ENCODE results near the gene MOK. TPM values are rescaled to one million over a fixed set of nuclear protein-coding genes. Genes with fewer than 3 reads are reported as not detected.
"Not testable (repeated sequence)": the region's sequence is repeated elsewhere in the genome, so short reads cannot be mapped to it uniquely, and the experiment has no call there.

Gene MOK
- total RNA-seq, 4 donors from 2014 or later: 1.3 to 2.8 (median 2.3) TPM

GRCh38 chr14:102303664-102304063 lies 1.3 kb downstream of the MOK start:
- in situ Hi-C loops (cut with MboI; ENCODE audit: low sequenced_read_pairs in 4 of 4): loop anchor here in 1 of 4 donors (25.0 kb wide), 3 partner anchors 166 to 541 kb away; partner anchors contain the start of genes ANKRD9, PPP2R5C and WDR20
- DNase-seq (no peak), ATAC-seq (no peak)
- H3K4me3 ChIP-seq: no peak overlapping the region
- H3K4me1 ChIP-seq: peaks cover 5 to 8% of the 10 kb centered on the region in 2 donors
- H3K36me3 ChIP-seq: no peaks in the 10 kb centered on the region
- H3K9me3 ChIP-seq: no peaks in the 10 kb centered on the region
- no peak overlapping the region for H3K27ac ChIP-seq
- no peaks in the 10 kb centered on the region for H3K27me3 ChIP-seq
- TF ChIP-seq CTCF (IDR thresholded peaks at IDR 0.05 in 4 of 5, conservative IDR thresholded peaks at IDR 0.05 in 1 of 5) (no peak), POLR2A (IDR thresholded peaks at IDR 0.05) (no peak)
- intact Hi-C loops (cut with DNase I; ENCODE audit: low total_unique reads): no loop called here

GRCh38 chr14:102298303-102299070 lies 6.5 kb downstream of the MOK start:
- H3K4me3 ChIP-seq; H3K9me3 ChIP-seq; H3K4me1 ChIP-seq; H3K27ac ChIP-seq; in situ Hi-C loops (cut with MboI; ENCODE audit: low sequenced_read_pairs in 4 of 4); intact Hi-C loops (cut with DNase I; ENCODE audit: low total_unique reads); H3K36me3 ChIP-seq; ATAC-seq; DNase-seq; H3K27me3 ChIP-seq: not testable (repeated sequence)

- H3K27me3 ChIP-seq: no peaks in the 10 kb centered on the region
- no peaks in the 10 kb centered on the region for H3K4me1 ChIP-seq
- H3K27ac ChIP-seq: no peak overlapping the region
- intact Hi-C loops (cut with DNase I; ENCODE audit: low total_unique reads) (no loop called here), in situ Hi-C loops (cut with MboI; ENCODE audit: low sequenced_read_pairs in 4 of 4) (no loop called here)
- no peak overlapping the region for H3K4me3 ChIP-seq
- no peak for TF ChIP-seq POLR2A (IDR thresholded peaks at IDR 0.05)
- TF ChIP-seq CTCF (IDR thresholded peaks at IDR 0.05 in 4 of 5, conservative IDR thresholded peaks at IDR 0.05 in 1 of 5): no peak
- H3K36me3 ChIP-seq: no peaks in the 10 kb centered on the region
- ATAC-seq (no peak), DNase-seq (no peak)
- H3K9me3 ChIP-seq: no peaks in the 10 kb centered on the region
Observed at GRCh38 chr14:102297436-102298170, 7.4 kb downstream of the MOK start.

GRCh38 chr14:102295270-102295669 lies 9.7 kb downstream of the MOK start:
- H3K27ac ChIP-seq: no peak overlapping the region

More at GRCh38 chr14:102295270-102295669, 9.7 kb downstream of the MOK start:
- intact Hi-C loops (cut with DNase I; ENCODE audit: low total_unique reads) (no loop called here), in situ Hi-C loops (cut with MboI; ENCODE audit: low sequenced_read_pairs in 4 of 4) (no loop called here)
- no peak for DNase-seq
- Histone ChIP-seq H3K4me1 (no peaks in the 10 kb centered on the region), H3K4me3 (no peak overlapping the region), H3K36me3 (no peaks in the 10 kb centered on the region), H3K9me3 (no peaks in the 10 kb centered on the region), H3K27me3 (no peaks in the 10 kb centered on the region)
- TF ChIP-seq CTCF (IDR thresholded peaks at IDR 0.05 in 4 of 5, conservative IDR thresholded peaks at IDR 0.05 in 1 of 5) (no peak), POLR2A (IDR thresholded peaks at IDR 0.05) (no peak)
- ATAC-seq: no peak
